ENCODE results near the gene DGUOK.

- TF ChIP-seq REST (IDR thresholded peaks at IDR 0.05): no peak
- no peak for TF ChIP-seq CTCF (IDR thresholded peaks at IDR 0.05; ENCODE audit: low read depth, low read length, missing input control)
- no peak for TF ChIP-seq RAD21 (IDR thresholded peaks at IDR 0.05)
- TF ChIP-seq ATF3 (IDR thresholded peaks at IDR 0.05): no peak
- TF ChIP-seq YY1 (IDR thresholded peaks at IDR 0.05): no peak
Observed at GRCh38 chr2:73928963-73929347, 2.3 kb downstream of the DGUOK start.

All from liver (tissue), 3 donors.